Sigmoid colon (tissue), 4 donors: ENCODE data around the gene DSCAML1.

Experiments
- EP300 ChIP-seq, 4 donors: sonication (generic); formaldehyde crosslinking; IDR thresholded peaks; one replicate each; pipeline ENCODE4 v1.6.1; 2017; ENCODE audit warnings: antibody characterized with exemption in 4 of 4
- POLR2A ChIP-seq, 2 donors: fragments of 450-650 bp; IDR thresholded peaks; one replicate each; pipeline ENCODE4 v1.6.1; 2016; ENCODE audit warnings: antibody characterized with exemption in 2 of 2, mild to moderate bottlenecking in 2 of 2, moderate library complexity in 2 of 2
- POLR2AphosphoS5 ChIP-seq, 4 donors: sonication (generic); formaldehyde crosslinking; IDR thresholded peaks; one replicate each; pipeline ENCODE4 v1.6.1; 2017; ENCODE audit warnings: antibody characterized with exemption in 4 of 4
- TF ChIP-seq, protein P1 (sequence below), 4 experiments: fragments of 450-650 bp in 3 of 4; fragments of 200-600 bp in 1 of 4; IDR thresholded peaks; one replicate each; pipeline ENCODE4 v1.5.1; 2016 to 2019; ENCODE audit warnings: antibody characterized with exemption in 4 of 4, mild to moderate bottlenecking in 3 of 4, moderate library complexity in 2 of 4

DNA sequence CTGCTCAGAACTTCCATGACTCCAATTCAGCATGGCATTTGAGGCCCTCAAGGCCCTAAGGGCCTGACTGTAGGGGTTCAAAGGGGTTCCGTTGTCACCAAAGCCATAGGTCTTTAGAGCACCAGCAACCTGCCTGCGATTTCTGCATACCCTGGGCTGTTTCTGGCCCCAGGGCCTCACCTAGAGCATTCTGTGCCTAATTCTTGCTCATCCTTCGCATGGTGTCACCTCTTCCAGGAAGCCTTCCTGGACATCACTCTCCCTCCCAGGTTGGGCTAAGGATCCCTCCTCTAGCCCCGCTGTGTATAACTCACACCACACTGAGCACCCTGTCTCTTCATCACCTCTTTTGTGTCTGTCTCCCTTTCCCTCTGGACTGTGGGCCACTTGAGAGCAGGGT, 275.0 kb downstream of the DSCAML1 start:
- TF ChIP-seq, protein P1, sequence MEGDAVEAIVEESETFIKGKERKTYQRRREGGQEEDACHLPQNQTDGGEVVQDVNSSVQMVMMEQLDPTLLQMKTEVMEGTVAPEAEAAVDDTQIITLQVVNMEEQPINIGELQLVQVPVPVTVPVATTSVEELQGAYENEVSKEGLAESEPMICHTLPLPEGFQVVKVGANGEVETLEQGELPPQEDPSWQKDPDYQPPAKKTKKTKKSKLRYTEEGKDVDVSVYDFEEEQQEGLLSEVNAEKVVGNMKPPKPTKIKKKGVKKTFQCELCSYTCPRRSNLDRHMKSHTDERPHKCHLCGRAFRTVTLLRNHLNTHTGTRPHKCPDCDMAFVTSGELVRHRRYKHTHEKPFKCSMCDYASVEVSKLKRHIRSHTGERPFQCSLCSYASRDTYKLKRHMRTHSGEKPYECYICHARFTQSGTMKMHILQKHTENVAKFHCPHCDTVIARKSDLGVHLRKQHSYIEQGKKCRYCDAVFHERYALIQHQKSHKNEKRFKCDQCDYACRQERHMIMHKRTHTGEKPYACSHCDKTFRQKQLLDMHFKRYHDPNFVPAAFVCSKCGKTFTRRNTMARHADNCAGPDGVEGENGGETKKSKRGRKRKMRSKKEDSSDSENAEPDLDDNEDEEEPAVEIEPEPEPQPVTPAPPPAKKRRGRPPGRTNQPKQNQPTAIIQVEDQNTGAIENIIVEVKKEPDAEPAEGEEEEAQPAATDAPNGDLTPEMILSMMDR (IDR thresholded peaks at IDR 0.05): no peak
- TF ChIP-seq POLR2A (IDR thresholded peaks at IDR 0.05): no peak
- TF ChIP-seq POLR2AphosphoS5 (IDR thresholded peaks at IDR 0.05): no peak
- TF ChIP-seq EP300 (IDR thresholded peaks at IDR 0.05): no peak
